K562 (cell line): ENCODE measurements around the gene SKOR1.

Experiments used
- CTCF ChIP-seq, 3 experiments: IDR thresholded peaks in 2 of 3; conservative IDR thresholded peaks in 1 of 3; 2 replicates each; pipeline ENCODE4 v1.5.1; 2011 to 2012; ENCODE audit warnings: low read length in 3 of 3, mild to moderate bottlenecking in 3 of 3, control low read depth in 2 of 3, improper control_type of control experiment in 1 of 3, inconsistent platforms in 1 of 3, low read depth in 1 of 3, mixed read lengths in 1 of 3, moderate library complexity in 1 of 3; ENCODE audit not compliant: insufficient read depth in 2 of 3
- EHMT2 ChIP-seq: fragments of 450-650 bp; IDR thresholded peaks from 2 replicates; pipeline ENCODE4 v1.6.1; 2018; ENCODE audit warnings: antibody characterized with exemption
- KDM1A ChIP-seq, 2 experiments: fragments of 450-650 bp; IDR thresholded peaks; 2 replicates each; pipeline ENCODE4 v1.6.1; 2016; ENCODE audit warnings: mild to moderate bottlenecking in 2 of 2
- POLR2A ChIP-seq: fragments of 450-650 bp; conservative IDR thresholded peaks from 2 replicates; pipeline ENCODE4 v1.6.1; 2016
- TF ChIP-seq, protein P1 (sequence below): fragments of 450-650 bp; IDR thresholded peaks from 2 replicates; pipeline ENCODE4 v1.6.1; 2016
- TF ChIP-seq, protein P2 (sequence below): fragments of 450-650 bp; conservative IDR thresholded peaks from 2 replicates; pipeline ENCODE4 v1.6.1; 2016; ENCODE audit warnings: missing genetic modification characterization, low read depth, mild to moderate bottlenecking, control low read depth, missing compliant biosample characterization

DNA sequence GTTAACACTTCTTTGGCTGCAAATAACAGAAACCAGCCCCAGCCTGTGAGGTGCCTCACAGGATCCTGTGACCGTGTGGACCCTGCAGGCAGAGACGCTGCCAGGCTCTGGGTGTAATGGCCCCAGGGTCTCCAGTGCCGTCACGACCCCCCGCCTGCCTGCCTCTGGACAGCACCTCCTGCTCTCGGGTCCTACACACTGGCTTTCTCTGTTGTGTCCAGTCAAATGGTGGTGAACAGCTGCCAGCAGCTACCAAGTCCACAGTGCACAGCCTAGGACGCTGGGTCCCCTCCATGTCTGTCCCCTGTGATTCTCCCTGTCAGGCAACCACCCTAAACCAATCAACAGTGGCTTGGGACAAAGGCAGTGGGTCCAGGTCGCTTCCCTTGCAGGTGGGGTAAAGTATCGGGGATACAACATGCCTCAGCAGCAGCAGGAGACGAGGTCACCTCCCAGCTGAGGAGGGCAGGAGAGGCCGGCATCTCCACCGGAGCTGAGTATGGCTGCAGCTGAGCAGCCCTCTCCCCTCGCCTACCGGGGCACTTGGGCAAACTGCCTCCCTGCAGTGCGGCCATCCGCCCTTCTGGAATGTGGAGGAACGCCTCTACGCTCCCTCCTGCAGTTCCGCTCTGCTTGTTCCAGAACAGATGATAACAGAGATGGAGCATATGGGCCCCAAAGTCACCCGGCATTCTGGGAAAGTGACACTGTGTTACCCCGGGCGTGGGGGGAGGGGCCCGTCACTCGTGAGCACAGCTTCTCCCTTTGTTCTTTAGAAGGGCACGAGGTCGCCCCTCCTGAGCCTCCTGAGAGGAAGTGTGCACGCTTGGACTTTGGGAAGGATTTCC lies 21.1 kb upstream of the SKOR1 start:
- TF ChIP-seq EHMT2, result no peak
- no peak for TF ChIP-seq CTCF (IDR thresholded peaks at IDR 0.05 in 2 of 3, conservative IDR thresholded peaks at IDR 0.05 in 1 of 3; ENCODE audit: insufficient read depth in 2 of 3, low read depth in 1 of 3, low read length in 3 of 3)
- no peak for TF ChIP-seq KDM1A (IDR thresholded peaks at IDR 0.05)
- TF ChIP-seq, protein P1, sequence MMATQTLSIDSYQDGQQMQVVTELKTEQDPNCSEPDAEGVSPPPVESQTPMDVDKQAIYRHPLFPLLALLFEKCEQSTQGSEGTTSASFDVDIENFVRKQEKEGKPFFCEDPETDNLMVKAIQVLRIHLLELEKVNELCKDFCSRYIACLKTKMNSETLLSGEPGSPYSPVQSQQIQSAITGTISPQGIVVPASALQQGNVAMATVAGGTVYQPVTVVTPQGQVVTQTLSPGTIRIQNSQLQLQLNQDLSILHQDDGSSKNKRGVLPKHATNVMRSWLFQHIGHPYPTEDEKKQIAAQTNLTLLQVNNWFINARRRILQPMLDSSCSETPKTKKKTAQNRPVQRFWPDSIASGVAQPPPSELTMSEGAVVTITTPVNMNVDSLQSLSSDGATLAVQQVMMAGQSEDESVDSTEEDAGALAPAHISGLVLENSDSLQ, result 0 out of 2 replicates have a peak, but pooled peaks have one; percentile 11
- TF ChIP-seq, protein P2, sequence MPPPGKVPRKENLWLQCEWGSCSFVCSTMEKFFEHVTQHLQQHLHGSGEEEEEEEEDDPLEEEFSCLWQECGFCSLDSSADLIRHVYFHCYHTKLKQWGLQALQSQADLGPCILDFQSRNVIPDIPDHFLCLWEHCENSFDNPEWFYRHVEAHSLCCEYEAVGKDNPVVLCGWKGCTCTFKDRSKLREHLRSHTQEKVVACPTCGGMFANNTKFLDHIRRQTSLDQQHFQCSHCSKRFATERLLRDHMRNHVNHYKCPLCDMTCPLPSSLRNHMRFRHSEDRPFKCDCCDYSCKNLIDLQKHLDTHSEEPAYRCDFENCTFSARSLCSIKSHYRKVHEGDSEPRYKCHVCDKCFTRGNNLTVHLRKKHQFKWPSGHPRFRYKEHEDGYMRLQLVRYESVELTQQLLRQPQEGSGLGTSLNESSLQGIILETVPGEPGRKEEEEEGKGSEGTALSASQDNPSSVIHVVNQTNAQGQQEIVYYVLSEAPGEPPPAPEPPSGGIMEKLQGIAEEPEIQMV (tag), result no peak
- TF ChIP-seq POLR2A, result no peak
